GM19240 (cell line): ENCODE results near the gene NANOS1.

Source experiments
- DNase-seq: peaks from one replicate; pipeline ENCODE4 v3.0.0; 2011; ENCODE audit warnings: low spot score; ENCODE audit not compliant: insufficient read length

The NANOS1 gene, protein sequence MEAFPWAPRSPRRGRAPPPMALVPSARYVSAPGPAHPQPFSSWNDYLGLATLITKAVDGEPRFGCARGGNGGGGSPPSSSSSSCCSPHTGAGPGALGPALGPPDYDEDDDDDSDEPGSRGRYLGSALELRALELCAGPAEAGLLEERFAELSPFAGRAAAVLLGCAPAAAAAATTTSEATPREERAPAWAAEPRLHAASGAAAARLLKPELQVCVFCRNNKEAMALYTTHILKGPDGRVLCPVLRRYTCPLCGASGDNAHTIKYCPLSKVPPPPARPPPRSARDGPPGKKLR

DNA sequence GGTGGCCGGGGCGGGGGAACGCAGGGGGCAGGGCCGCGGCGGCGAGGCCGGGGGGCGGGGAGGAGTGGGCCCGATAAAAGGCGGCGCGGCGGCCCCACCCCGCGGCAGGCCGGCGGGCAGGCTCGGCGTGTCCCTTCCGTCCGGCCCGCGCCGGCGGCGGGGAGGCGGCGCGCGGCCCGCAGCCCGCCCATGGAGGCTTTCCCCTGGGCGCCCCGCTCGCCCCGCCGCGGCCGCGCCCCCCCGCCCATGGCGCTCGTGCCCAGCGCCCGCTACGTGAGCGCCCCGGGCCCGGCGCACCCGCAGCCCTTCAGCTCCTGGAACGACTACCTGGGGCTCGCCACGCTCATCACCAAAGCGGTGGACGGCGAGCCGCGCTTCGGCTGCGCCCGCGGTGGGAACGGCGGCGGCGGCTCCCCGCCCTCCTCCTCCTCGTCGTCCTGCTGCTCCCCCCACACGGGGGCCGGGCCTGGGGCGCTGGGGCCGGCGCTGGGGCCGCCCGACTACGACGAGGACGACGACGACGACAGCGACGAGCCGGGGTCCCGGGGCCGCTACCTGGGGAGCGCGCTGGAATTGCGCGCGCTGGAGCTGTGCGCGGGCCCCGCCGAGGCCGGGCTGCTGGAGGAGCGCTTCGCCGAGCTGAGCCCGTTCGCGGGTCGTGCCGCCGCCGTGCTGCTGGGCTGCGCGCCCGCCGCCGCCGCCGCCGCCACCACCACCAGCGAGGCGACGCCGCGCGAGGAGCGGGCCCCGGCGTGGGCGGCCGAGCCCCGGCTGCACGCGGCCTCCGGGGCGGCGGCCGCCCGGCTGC, at the start of gene NANOS1:
NANOS1 (plus strand) TSS at position 102 of the 808 bp plus-strand sequence; CDS start at position 190, 88 bp downstream.
- peak; percentile 12 for DNase-seq

DNA sequence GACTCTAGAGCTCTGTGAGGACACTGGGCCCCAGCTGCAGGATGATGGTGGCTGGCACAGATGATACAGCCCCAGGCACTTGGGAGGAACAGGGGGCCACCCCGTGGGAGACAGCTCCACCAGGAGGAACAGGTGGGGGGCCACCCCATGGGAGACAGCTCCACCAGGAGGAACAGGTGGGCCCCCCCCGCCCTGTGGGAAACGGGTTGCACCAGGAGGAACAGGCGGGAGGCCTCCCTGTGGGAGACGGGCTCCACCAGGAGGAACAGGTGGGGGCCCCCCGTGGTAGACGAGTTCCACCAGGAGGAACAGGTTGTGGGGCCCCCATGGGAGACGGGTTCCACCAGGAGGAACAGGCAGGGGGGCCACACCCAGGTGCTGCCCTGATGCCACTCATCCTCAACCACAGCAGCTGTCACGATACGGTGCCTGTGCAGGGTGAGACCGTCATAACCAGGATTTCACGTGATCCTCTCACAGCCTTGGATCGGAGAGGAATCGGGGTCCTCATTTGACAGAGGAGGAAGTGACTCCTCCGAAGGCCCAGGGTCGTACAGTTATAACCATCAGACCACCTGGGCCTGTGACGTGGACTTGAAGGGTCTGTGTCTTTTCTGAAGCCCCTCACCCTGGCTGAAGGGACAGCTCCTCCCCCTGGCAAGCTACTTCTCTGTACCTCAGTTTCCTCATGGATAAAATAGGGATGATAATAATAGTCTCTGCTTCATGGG, 49.2 kb upstream of the NANOS1 start:
- DNase-seq: no peak

DNA sequence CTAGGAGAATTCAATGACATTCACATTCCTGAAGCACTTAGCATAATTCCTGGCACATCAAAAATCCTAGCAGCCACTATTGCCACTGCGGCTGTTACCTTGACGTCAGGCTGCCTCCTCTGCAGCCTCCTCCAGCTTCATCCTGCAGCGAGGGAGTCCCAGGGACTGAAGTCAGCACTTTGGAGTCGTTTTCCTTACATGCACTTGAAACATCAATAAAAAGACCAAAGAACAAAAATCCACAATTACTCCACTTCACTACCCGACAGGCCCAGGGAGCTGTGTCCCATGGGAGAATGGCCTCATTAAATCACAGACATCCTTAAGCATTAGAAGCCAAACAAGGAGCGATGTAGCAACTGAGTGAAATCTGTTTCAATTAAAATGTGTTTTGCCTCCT, 48.6 kb upstream of the NANOS1 start:
- no peak for DNase-seq

DNA sequence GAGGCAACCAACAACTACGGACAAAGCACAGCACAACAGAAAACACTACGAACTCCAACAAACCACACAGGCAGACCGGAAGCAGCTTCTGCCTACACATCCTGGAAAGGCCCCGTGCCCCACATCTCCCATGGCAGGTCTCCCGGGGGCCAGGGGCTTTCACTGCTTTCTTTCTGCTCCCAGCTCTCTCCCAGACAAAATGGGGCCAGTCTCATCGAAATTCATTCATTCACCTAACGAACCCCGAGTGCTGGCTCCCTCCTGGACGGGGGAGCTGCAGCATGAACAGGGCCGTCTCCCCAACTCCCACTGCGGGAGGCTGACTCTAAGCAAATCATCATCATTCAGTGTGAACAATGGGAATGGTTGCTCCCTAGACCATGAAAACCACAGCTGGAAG, 47.6 kb upstream of the NANOS1 start:
- no peak for DNase-seq

DNA sequence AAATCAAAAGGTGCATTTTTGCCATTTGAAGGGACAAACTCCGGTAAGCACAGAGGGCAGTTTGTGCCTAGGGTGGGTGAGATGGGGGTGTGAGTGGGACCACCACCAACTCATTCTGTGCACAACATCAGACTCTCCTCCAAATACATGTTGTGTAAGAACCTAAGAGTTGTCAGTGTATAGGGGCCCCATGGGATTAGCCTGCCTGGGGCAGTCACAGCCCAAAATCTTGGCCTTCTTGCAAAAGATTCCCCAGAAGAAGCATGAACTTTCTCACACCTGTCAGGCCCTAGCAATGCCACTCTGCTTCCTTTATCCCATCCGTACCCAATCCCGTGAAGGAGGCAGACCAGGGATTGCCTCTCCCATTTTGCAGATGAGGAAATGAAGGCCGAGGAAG, 47.1 kb upstream of the NANOS1 start:
- no peak for DNase-seq

DNA sequence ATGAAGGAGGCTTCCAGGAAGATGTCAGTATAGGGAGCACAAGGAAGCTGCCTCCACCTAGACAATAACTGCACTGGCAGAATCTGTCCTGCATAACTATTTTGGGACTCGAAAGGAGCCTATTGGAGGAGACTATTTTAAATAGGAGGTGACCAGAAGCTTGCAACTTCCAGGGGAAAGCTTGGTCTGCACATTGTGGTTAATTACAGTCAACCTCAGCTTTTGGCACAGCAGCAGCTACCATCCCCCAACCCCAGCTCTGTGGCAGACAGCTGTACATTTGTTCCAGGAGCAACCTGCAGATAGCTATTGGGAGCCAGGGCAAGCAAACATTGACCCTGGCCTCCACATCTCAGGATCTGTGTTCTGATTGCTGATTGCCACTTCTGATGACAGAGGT, 46.3 kb upstream of the NANOS1 start:
- DNase-seq: no peak

DNA sequence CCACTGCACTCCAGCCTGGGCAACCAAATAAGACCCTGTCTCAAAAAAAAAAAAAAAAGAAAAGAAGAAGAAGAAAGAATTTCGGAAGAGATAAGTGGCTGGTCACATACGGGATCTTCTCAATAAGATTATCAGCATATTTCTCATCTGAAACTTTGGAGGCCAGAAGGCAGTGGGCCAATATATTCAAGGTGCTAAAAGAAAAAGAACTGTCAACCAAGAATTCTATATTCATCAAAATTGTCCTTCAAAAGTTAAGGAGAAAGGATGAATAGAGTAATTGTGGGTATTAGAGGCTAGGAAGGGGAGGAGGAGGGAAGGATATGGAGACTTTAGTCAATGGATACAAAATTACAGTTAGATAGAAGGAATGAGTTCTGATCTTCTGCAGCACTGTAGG, 43.9 kb upstream of the NANOS1 start:
- no peak for DNase-seq

DNA sequence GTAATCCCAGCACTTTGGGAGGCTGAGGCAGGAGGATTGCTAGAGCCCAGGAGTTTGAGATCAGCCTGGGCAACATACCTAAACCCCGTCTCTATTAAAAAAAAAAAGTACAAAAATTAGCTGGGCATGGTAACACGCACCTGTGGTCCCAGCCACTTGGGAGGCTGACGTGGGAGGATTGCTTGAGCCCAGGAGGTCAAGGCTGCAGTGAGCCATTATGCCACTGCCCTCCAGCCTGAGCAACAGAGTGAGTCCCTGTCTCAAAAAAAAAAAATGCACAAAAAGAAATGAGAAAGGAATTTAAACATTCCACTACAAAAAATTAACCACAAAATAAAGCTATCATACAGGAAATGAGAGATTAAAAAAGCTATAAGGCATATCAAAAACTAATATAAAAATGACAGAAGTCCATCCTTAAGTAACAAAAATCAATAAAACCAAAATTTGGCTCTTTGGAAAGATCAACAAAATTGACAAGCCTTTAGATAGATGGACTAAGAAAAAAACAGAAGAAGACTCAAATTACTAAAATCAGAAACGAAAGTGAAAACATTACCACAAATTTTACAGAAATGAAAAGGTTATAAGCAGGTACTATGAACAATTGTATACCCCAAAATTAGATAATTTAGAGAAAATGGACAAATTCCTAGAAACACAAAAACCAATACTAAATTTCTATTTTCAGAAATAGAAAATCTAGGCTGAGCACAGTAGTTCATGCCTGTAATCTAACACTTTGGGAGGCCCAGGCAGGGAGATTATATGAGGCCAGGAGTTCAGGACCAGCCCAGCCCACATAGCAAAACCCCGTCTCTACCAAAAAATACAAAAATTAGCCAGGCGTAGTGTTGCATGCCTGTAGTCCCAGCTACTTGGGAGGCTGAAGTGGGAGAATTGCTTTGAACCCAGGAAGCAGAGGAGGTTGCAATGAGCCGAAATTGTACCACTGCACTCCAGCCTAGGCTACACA, 42.4 kb upstream of the NANOS1 start:
- no peak for DNase-seq

DNA sequence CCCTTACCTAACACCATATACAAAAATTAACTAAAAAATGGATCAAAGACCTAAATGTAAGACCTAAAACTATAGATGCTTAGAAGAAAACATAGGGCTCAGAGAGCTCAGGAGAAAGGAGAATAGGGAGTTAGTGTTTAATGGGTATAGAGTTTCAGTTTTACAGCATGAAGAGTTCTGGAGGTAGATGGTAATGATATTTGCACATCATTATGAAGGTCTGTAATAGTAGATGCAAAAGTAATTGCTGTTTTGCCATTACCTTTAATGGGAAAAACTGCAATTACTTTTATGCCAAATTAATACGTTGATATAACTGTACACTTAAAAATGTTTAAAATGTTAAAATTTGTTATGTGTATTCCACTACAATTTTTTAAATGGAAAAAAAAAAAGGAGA, 39.2 kb upstream of the NANOS1 start:
- no peak for DNase-seq

DNA sequence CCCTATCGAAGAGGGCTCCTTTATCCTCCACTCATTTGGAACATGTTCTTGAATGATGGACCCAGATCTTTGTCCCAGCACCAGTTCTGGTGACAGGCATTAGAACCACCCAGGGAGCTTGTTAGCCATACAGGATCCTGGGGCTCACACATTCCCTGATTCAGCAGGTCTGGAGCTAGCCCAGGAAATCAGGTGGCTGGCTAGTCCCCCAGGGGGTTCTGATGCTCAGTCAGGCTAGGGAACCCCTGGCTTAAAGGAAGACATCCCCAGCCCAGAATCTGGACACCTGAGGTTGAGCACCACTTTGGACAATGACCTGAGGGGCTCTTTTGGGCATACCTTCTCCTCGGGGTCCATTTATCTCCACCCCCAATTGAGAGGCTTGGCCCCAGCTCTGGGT, 37.0 kb upstream of the NANOS1 start:
- DNase-seq: no peak

DNA sequence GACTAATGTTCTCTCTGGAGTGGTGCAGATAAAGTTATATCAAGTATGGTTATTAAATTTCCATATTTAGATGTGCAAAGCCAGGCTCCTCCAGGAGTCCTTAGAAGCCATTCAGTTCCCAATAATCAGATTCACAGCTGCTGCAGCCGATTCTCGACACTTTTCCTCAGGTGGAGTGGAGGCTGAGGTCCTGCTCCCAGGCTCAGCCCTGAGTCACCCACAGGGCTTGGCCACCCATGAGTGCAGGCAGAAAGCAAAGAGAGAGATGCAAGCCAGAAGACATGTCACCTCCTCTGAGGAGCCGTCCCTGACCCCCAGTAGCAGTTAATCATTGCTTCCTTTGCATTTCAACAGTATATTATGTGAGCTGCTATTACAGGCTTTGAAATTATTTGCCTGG, 36.3 kb upstream of the NANOS1 start:
- no peak for DNase-seq

DNA sequence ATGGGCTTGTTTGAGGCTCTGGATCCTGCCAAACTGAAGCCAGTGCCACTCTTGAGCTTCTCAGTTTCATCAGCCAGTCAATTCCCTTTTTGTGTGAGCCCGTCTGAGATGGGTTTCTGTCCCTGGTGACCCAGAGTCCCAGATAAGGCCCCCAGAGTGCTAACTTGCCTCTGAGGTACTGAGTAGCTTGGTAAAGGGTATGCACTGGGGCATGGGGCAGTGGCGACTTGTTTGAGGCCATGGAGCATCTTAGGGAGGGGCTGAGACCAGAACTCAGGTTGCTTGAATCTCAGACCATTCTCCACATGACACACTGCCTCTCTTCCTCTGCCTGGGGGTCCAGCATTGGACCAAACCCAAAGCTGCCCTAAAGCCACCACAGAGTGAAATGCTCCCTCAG, 35.2 kb upstream of the NANOS1 start:
- no peak for DNase-seq

DNA sequence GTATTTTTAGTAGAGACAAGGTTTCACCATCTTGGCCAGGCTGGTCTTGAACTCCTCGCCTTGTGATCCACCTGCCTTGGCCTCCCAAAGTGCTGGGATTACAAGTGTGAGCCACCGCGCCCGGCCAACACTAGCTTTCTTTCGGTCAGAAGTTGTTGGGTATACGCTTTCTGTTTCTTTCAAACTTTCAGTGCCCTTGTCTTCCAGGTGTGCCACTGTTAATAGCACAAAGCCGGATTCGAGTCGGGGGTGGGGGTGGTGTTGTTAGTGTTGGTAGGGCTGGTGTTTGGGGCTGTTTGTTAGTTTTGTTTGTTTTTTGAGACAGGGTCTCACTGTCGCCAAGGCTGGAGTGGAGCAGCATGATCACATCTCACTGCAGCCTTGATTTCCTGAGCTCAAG, 33.8 kb upstream of the NANOS1 start:
- DNase-seq: no peak

DNA sequence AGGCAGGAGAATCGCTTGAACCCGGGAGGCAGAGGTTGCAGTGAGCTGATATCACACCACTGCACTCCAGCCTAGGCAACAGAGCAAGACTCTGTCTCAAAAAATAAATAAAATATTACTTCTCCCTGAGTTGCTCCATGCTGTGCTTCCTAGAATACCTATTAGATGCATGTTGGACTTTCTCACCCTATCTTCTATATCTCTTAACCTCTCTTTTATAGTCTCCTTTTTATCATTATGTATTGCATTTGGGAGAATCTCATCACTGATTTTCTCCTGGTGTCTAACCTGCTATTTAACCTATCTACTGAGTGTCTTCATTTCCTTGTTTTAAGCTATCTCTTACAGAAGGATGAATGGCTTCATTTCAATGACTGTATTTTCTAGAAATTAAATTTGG, 32.1 kb upstream of the NANOS1 start:
- DNase-seq: no peak

DNA sequence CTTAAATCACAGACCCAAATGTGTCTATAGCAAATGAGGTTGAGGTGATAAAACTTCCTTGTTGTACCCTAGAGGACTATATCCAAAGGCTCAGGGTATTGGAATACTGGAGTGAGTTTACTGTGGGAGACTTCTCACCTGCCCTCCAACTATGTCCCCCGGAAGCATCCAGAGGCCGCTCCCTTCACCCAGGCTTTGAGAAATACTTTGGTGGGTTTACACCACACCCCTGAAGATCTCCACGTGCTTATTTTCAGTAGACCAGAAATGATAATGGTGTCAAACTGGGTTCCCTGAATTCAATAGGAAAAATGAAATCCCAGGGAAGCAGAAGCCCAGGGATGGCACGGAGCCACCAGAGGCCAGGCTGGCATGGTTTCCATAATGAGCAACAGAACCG, 31.3 kb upstream of the NANOS1 start:
- no peak for DNase-seq

DNA sequence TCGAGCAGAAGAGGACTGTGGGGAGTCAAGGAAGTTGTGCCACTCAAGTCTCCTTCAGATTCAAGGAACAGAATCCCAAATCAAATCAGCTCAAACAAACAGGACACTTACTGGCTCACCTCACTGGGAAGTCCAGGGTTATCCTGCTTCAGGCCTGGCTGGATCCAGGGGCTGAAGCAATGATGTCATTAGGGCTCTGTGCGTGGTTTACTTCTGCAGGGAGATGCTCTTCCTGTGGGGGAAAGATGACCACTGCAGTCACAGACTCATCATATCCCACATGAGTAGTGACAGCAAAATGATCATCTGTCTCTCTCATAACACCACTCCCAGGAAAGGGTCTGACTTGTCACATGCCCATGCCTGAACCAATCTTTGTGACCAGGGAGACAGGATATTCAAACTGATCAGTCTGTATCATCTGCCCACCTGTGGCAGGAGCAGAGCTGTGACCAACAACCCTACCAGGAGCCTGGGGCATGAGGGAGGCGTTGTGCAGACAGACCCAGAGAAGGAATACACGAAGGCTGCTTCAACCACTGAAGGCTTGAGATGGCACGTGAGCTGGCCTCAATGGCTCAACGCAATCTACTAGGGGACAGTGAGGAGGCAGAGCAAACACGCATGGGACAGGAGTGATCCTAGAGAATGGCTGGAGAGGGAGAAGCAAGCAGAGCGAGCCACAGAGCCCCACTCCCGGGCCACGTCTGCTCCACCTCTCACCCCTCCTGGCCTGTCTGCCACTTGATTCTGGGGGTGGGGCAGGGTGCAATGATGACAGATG, 27.6 kb upstream of the NANOS1 start:
- no peak for DNase-seq

DNA sequence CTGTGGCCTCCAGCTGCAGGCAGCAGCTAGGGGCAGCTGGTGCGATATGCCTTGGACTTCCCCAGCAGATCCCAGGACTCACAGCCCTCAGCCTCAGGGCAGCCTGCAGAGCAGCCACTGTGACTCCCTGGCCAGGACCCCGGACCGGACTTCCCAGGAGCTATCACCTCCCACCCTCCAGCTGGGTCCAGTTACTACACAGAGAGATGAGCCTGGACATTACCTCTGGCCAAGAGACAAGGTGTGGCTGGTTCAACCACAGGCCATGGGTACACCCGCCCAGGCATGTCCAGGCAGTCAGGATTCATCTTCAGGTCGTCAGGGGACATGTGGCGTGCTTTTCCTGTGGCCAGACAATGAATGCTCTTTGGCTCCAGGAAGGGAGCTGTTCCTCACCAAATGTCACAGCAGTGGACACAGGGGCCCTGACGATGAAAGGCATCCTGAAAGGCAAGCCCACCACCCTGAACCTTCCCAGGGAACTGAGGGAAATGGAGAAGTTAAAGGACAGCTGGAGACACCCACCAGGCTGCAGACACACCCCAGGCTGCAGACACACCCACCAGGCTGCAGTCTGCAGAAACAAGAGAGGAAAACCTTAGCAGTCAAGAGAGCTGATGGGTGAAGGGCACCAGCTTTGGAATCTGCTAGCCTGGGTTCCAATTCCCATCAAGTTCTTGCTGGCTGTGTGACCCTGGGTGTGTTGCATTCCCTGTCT, 25.8 kb upstream of the NANOS1 start:
- no peak for DNase-seq

DNA sequence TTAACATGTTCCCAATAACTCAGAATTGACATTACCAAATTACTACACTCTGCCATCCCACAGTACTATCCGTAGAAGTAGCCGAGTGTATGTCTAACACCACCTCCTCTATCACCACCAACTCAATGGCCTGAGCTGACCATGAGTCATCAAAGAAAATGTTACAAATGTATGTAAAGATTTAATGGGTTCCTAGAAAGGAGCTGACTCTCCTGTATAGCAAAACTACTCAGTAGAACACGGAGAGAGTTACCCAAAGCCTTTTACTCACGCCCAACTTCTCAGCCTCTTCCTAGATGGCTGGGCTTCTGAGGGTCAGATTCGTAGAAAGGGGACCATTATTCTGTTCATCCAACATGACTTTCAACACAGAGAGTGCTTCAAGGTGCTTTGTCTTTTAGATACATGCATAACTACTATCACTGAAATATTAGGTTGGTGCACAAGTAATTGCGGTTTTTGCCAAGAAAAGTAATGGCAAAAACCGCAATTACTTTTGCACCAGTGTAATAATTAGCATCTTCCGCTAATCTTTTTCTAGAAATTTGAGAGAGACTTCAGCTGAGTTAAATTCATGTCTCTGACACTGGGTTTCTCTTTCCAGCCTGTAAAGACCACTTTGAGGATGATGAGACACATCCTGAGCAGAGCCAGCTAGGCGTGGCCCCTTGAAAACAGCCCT, 24.0 kb upstream of the NANOS1 start:
- no peak for DNase-seq
